A375 (cell line): ENCODE results near the gene SNCA. TPM values are rescaled to one million over a fixed set of nuclear protein-coding genes. Genes with fewer than 3 reads are reported as not detected.

ENCODE experiments used
- total RNA-seq: library from RNA; depleted of rRNA; stranded (reverse); fragments of >200 nt; shearing (Covaris generic); gene quantifications from 2 replicates; pipeline ENCODE4 v1.2.3, GENCODE V29; 2014; rRNA removed

Gene SNCA
- total RNA-seq: 11.4 and 12.3 TPM in 2 replicates

DNA sequence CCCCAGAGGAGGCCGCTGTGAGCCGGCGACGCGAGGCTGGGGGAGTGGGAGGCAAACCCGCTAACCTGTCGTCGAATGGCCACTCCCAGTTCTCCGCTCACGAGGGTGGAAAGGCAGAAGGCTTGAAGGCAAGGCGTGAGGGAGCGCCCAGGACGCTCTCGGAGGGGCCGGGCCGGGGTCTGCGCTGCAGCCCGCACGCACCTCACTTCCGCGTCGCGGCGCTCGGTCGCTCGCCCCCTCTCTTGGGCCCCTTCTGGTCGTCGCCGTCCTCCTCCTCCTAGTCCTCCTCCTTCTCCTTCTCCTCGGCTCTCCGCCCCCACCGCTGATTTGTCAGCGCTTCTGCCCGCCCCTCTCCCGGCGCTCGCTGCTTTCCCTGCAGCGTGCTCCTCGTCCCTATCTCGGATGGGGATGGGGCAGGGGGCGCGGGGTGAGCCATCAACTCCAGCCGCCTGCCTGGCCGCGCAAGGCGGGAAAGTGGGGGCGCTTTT lies at the start of gene SNCA:
Gene SNCA (minus strand): TSS at position 265 of the 488 bp plus-strand sequence. CDS start 1,494 bp downstream, outside the sequence.

Other genes starting within 250 kb of the SNCA start
- not detected in 2 replicates for gene MMRN1, start 57.7 kb upstream of the SNCA start, total RNA-seq